Smooth muscle cell (in vitro differentiated cells): Measurements from ENCODE around the gene TMEM260. TPM values are rescaled to one million over a fixed set of nuclear protein-coding genes. Genes with fewer than 3 reads are reported as not detected.
A peak's percentile ranks its signal among the peaks of the same experiment; 100 is the strongest.
"Not testable (repeated sequence)": the region's sequence is repeated elsewhere in the genome, so short reads cannot be mapped to it uniquely, and the experiment has no call there.

Source experiments
- DNase-seq: peaks from one replicate; lab custom pipeline; 2025; ENCODE audit not compliant: unreplicated experiment; lab: John Stamatoyannopoulos, UW
- H2AFZ ChIP-seq: fragments of 200-600 bp; sonication (generic); 2 replicates; pipeline ENCODE4 v1.6.0; 2016; ENCODE audit warnings: antibody characterized with exemption, low read depth, mild to moderate bottlenecking
- H3F3A ChIP-seq: fragments of 200-600 bp; sonication (generic); 2 replicates; pipeline ENCODE4 v1.6.0; 2017; ENCODE audit warnings: antibody characterized with exemption, low read depth
- H3K27ac ChIP-seq: fragments of 200-600 bp; sonication (generic); 2 replicates; pipeline ENCODE4 v1.5.1; 2016; ENCODE audit warnings: low read depth, mild to moderate bottlenecking
- H3K27me3 ChIP-seq: fragments of 200-600 bp; sonication (generic); 2 replicates; pipeline ENCODE4 v1.6.1; 2016; ENCODE audit warnings: low read depth, mild to moderate bottlenecking
- H3K36me3 ChIP-seq: fragments of 200-600 bp; sonication (generic); 2 replicates; pipeline ENCODE4 v1.5.1; 2016; ENCODE audit warnings: low read depth
- H3K4me1 ChIP-seq: fragments of 200-600 bp; sonication (generic); 2 replicates; pipeline ENCODE4 v1.5.1; 2016; ENCODE audit warnings: low read depth
- H3K4me2 ChIP-seq: fragments of 200-600 bp; sonication (generic); 2 replicates; pipeline ENCODE4 v1.6.0; 2016; ENCODE audit warnings: mild to moderate bottlenecking
- H3K4me3 ChIP-seq: fragments of 200-600 bp; sonication (generic); 2 replicates; pipeline ENCODE4 v1.5.1; 2016; ENCODE audit warnings: mild to moderate bottlenecking
- H3K79me2 ChIP-seq: fragments of 200-600 bp; sonication (generic); 2 replicates; pipeline ENCODE4 v1.6.0; 2016; ENCODE audit warnings: low read depth, mild to moderate bottlenecking
- H3K9ac ChIP-seq: fragments of 200-600 bp; sonication (generic); 2 replicates; pipeline ENCODE4 v1.6.0; 2016; ENCODE audit warnings: low read depth
- H3K9me3 ChIP-seq: fragments of 200-600 bp; sonication (generic); replicated peaks from 2 replicates; pipeline ENCODE4 v1.5.1; 2016; ENCODE audit warnings: low read depth
- H4K20me1 ChIP-seq: fragments of 200-600 bp; sonication (generic); 2 replicates; pipeline ENCODE4 v1.6.0; 2016; ENCODE audit warnings: low read depth
- WGBS: methylation state at CpG from one replicate; pipeline ENCODE4 v1.1.7; 2016; ENCODE audit warnings: low lambda C conversion rate; 5-methylcytosine and 5-hydroxymethylcytosine counted together
- polyA plus RNA-seq: library from polyadenylated mRNA; unstranded; fragments of >200 nt; fragmentation: Nextera tagmentation; extraction: Ambion mirVana; gene quantifications from 2 replicates; pipeline ENCODE4 v1.2.1, GENCODE V29; 2016
- total RNA-seq: library from RNA; depleted of rRNA; stranded (reverse); fragments of >200 nt; gene quantifications from 2 replicates; pipeline ENCODE4 v1.2.3, GENCODE V29; 2014
- TF ChIP-seq, protein P1 (sequence below): fragments of 200-600 bp; sonication (generic); IDR thresholded peaks from 2 replicates; pipeline ENCODE4 v1.5.1; 2017; ENCODE audit warnings: borderline replicate concordance, mild to moderate bottlenecking, antibody characterized with exemption; ENCODE audit not compliant: insufficient read depth, poor library complexity, severe bottlenecking

The TMEM260 gene
- total and polyA plus RNA-seq, 2 experiments from 2014 or later, result 10.5 to 16.0 TPM

DNA sequence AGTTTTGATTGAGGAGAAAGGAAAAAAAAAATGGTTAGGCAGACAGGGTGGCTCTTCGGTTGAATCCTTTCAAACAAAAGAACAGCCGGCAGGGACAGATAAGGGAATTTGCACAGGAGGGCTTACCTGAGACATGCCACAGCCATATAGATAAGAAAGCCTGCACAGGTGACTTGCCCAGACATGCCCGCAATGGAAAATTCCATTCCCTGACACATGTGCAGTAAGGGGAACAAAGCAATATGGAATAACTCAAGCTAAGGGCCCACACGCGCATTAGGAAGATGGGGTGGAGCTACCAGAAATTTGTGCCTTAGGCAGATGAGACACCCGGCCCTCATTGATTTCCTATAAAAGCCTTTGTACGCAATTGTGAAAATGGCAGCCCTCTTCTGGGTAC lies 86.7 kb downstream of the TMEM260 start:
- no peaks in the 10 kb centered on the region for H3K4me1 ChIP-seq
- no peaks in the 10 kb centered on the region for H3K79me2 ChIP-seq
- no peak overlapping the region for H2AFZ ChIP-seq
- WGBS, result 79% methylated on average over 7 of the region's 7 CpGs
- no peaks in the 10 kb centered on the region for H3K9me3 ChIP-seq
- H3F3A ChIP-seq, result no peaks in the 10 kb centered on the region
- no peaks in the 10 kb centered on the region for H3K27me3 ChIP-seq
- H3K4me2 ChIP-seq, result no peak overlapping the region
- H3K27ac ChIP-seq, result peak overlapping the region; percentile 49
- TF ChIP-seq, protein P1, sequence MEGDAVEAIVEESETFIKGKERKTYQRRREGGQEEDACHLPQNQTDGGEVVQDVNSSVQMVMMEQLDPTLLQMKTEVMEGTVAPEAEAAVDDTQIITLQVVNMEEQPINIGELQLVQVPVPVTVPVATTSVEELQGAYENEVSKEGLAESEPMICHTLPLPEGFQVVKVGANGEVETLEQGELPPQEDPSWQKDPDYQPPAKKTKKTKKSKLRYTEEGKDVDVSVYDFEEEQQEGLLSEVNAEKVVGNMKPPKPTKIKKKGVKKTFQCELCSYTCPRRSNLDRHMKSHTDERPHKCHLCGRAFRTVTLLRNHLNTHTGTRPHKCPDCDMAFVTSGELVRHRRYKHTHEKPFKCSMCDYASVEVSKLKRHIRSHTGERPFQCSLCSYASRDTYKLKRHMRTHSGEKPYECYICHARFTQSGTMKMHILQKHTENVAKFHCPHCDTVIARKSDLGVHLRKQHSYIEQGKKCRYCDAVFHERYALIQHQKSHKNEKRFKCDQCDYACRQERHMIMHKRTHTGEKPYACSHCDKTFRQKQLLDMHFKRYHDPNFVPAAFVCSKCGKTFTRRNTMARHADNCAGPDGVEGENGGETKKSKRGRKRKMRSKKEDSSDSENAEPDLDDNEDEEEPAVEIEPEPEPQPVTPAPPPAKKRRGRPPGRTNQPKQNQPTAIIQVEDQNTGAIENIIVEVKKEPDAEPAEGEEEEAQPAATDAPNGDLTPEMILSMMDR, result no peak
- no peak for DNase-seq
- no peaks in the 10 kb centered on the region for H4K20me1 ChIP-seq
- no peak overlapping the region for H3K4me3 ChIP-seq
- H3K9ac ChIP-seq, result no peak overlapping the region
- H3K36me3 ChIP-seq, result no peaks in the 10 kb centered on the region

- Histone ChIP-seq H3K27ac (peak overlapping the region; percentile 49), H3K4me1 (no peaks in the 10 kb centered on the region), H3F3A (no peaks in the 10 kb centered on the region), H3K36me3 (no peaks in the 10 kb centered on the region), H3K4me3 (no peak overlapping the region), H3K9me3 (no peaks in the 10 kb centered on the region), H3K9ac (no peak overlapping the region), H3K27me3 (no peaks in the 10 kb centered on the region), H3K4me2 (no peak overlapping the region), H2AFZ (no peak overlapping the region), H4K20me1 (no peaks in the 10 kb centered on the region), H3K79me2 (no peaks in the 10 kb centered on the region)
- DNase-seq, result no peak
- WGBS, result 74% methylated on average over 3 of the region's 3 CpGs
- TF ChIP-seq, protein P1, result no peak
These were observed 87.1 kb downstream of the TMEM260 start for GRCh38 chr14:56666716-56667115.

GRCh38 chr14:56667290-56667689 lies 87.7 kb downstream of the TMEM260 start:
- DNase-seq, H3K9ac ChIP-seq, H3K27ac ChIP-seq, H3K79me2 ChIP-seq, H2AFZ ChIP-seq, H3K36me3 ChIP-seq, H3K9me3 ChIP-seq, H3K4me2 ChIP-seq, H3K4me3 ChIP-seq, H3K27me3 ChIP-seq, H3F3A ChIP-seq, H4K20me1 ChIP-seq, H3K4me1 ChIP-seq: not testable (repeated sequence)
- 82% methylated on average over 8 of the region's 11 CpGs for WGBS

GRCh38 chr14:56676042-56676441 lies 96.4 kb downstream of the TMEM260 start:
- Histone ChIP-seq H3K9ac (no peak overlapping the region), H3K36me3 (no peaks in the 10 kb centered on the region), H3K27me3 (no peaks in the 10 kb centered on the region), H3K9me3 (no peaks in the 10 kb centered on the region), H3K4me2 (no peak overlapping the region), H3F3A (no peaks in the 10 kb centered on the region), H3K4me1 (no peaks in the 10 kb centered on the region), H3K4me3 (no peak overlapping the region), H2AFZ (no peak overlapping the region), H3K27ac (no peak overlapping the region), H4K20me1 (no peaks in the 10 kb centered on the region), H3K79me2 (no peaks in the 10 kb centered on the region)
- DNase-seq, result no peak
- TF ChIP-seq, protein P1, result no peak
- WGBS, result 59% methylated on average over 5 of the region's 5 CpGs
